WTC11 (cell line): Measurements from ENCODE around the gene PBRM1. TPM values are rescaled to one million over a fixed set of nuclear protein-coding genes. Genes with fewer than 3 reads are reported as not detected.

Source experiments
- ATAC-seq: fragments of 200-7000 bp; cut with Tn5 transposase; 2 replicates; pipeline ENCODE4 v1.10.0; 2021; ENCODE audit warnings: mild to moderate bottlenecking, moderate library complexity
- CTCF ChIA-PET: fragments of 300-600 bp; sonication (Branson Sonifier 250); formaldehyde crosslinking; loops from one replicate; lab custom pipeline; 2021; ENCODE audit warnings: antibody characterized with exemption; lab: Charles Lee
- POLR2A ChIA-PET: fragments of 350-600 bp; sonication (Branson Sonifier 250); formaldehyde crosslinking; loops from one replicate; lab custom pipeline; 2021; ENCODE audit warnings: antibody characterized with exemption; lab: Charles Lee
- DNase-seq: peaks from one replicate; pipeline ENCODE4 v3.0.0; 2021; ENCODE audit warnings: low spot score
- H3K27ac Mint-ChIP-seq: 2 replicates; pipeline ENCODE4 v1.8.0; 2021; ENCODE audit warnings: mixed read lengths
- H3K27me3 Mint-ChIP-seq: 2 replicates; pipeline ENCODE4 v1.8.0; 2021; ENCODE audit warnings: low read depth, mild to moderate bottlenecking, moderate library complexity, mixed read lengths
- H3K36me3 Mint-ChIP-seq: 2 replicates; pipeline ENCODE4 v1.8.0; 2021; ENCODE audit warnings: mixed read lengths
- H3K4me1 Mint-ChIP-seq: 2 replicates; pipeline ENCODE4 v1.8.0; 2022; ENCODE audit warnings: mixed read lengths
- H3K4me3 Mint-ChIP-seq: 2 replicates; pipeline ENCODE4 v1.8.0; 2021; ENCODE audit warnings: mild to moderate bottlenecking, moderate library complexity, mixed read lengths
- H3K9me3 Mint-ChIP-seq: 2 replicates; pipeline ENCODE4 v1.8.0; 2021; ENCODE audit warnings: mixed read lengths
- CBFB ChIP-seq: sonication (generic); formaldehyde crosslinking; IDR thresholded peaks from 2 replicates; pipeline ENCODE4 v1.8.1; 2022; ENCODE audit warnings: mild to moderate bottlenecking, low read depth, missing genetic modification reagents
- CREB1 ChIP-seq: sonication (generic); formaldehyde crosslinking; IDR thresholded peaks from 2 replicates; pipeline ENCODE4 v1.8.0; 2023; ENCODE audit warnings: mild to moderate bottlenecking, missing genetic modification reagents
- ETV6 ChIP-seq: sonication (generic); formaldehyde crosslinking; IDR thresholded peaks from 2 replicates; pipeline ENCODE4 v1.8.1; 2022; ENCODE audit warnings: mild to moderate bottlenecking, missing genetic modification reagents
- GRHL2 ChIP-seq: fragments of 250-450 bp; sonication (Bioruptor Pico); IDR thresholded peaks from 2 replicates; pipeline ENCODE4 v1.8.0; 2022; ENCODE audit warnings: mild to moderate bottlenecking, moderate library complexity; ENCODE audit not compliant: insufficient replicate concordance, severe bottlenecking
- KAT7 ChIP-seq: sonication (generic); formaldehyde crosslinking; IDR thresholded peaks from 2 replicates; pipeline ENCODE4 v1.8.1; 2023; ENCODE audit warnings: missing genetic modification reagents, mild to moderate bottlenecking, borderline replicate concordance
- NFE2L1 ChIP-seq: sonication (generic); formaldehyde crosslinking; IDR thresholded peaks from 2 replicates; pipeline ENCODE4 v1.8.1; 2023; ENCODE audit warnings: missing genetic modification reagents
- NR3C1 ChIP-seq: sonication (generic); formaldehyde crosslinking; conservative IDR thresholded peaks from 2 replicates; pipeline ENCODE4 v1.8.1; 2023; ENCODE audit warnings: low read depth, mild to moderate bottlenecking, missing genetic modification reagents
- RELA ChIP-seq: sonication (generic); formaldehyde crosslinking; IDR thresholded peaks from 2 replicates; pipeline ENCODE4 v1.8.1; 2022; ENCODE audit warnings: missing genetic modification reagents, mild to moderate bottlenecking, borderline replicate concordance
- SOX15 ChIP-seq: fragments of 250-450 bp; sonication (Bioruptor Pico); IDR thresholded peaks from 2 replicates; pipeline ENCODE4 v1.9.0; 2021; ENCODE audit warnings: mild to moderate bottlenecking
- ZBTB21 ChIP-seq: sonication (generic); formaldehyde crosslinking; IDR thresholded peaks from 2 replicates; pipeline ENCODE4 v1.8.1; 2023; ENCODE audit warnings: mild to moderate bottlenecking, missing genetic modification reagents, borderline replicate concordance
- ZNF263 ChIP-seq: sonication (generic); formaldehyde crosslinking; IDR thresholded peaks from 2 replicates; pipeline ENCODE4 v1.8.1; 2022; ENCODE audit warnings: low read depth, mild to moderate bottlenecking, moderate library complexity, missing genetic modification reagents
- ZNF396 ChIP-seq: fragments of 250-450 bp; sonication (Bioruptor Pico); IDR thresholded peaks from 2 replicates; pipeline ENCODE4 v1.8.0; 2021; ENCODE audit warnings: mild to moderate bottlenecking, moderate library complexity, borderline replicate concordance
- total RNA-seq: library from RNA; stranded (reverse); gene quantifications from 3 replicates; pipeline ENCODE4 v1.2.3, GENCODE V29; 2021
- TF ChIP-seq, protein P1 (sequence below): sonication (generic); formaldehyde crosslinking; IDR thresholded peaks from 2 replicates; pipeline ENCODE4 v1.8.0; 2022; ENCODE audit warnings: mild to moderate bottlenecking, missing genetic modification reagents
- TF ChIP-seq, protein P2 (sequence below): fragments of 250-450 bp; sonication (Bioruptor Pico); conservative IDR thresholded peaks from 2 replicates; pipeline ENCODE4 v1.9.0; 2021; ENCODE audit warnings: mild to moderate bottlenecking
- TF ChIP-seq, protein P3 (sequence below): sonication (generic); formaldehyde crosslinking; IDR thresholded peaks from 2 replicates; pipeline ENCODE4 v1.8.0; 2023; ENCODE audit warnings: missing genetic modification reagents
- TF ChIP-seq, protein P4 (sequence below): fragments of 250-450 bp; sonication (Bioruptor Pico); IDR thresholded peaks from 2 replicates; pipeline ENCODE4 v2.1.2; 2022; ENCODE audit warnings: mild to moderate bottlenecking, moderate library complexity
- TF ChIP-seq, protein P5 (sequence below): fragments of 200-600 bp; IDR thresholded peaks from 2 replicates; pipeline ENCODE4 v1.8.0; 2022; ENCODE audit warnings: antibody characterized with exemption
- TF ChIP-seq, protein P6 (sequence below): fragments of 250-450 bp; sonication (Bioruptor Pico); IDR thresholded peaks from 2 replicates; pipeline ENCODE4 v1.9.0; 2021; ENCODE audit warnings: moderate library complexity, mild to moderate bottlenecking, inconsistent platforms, borderline replicate concordance
- TF ChIP-seq, protein P7 (sequence below): sonication (generic); formaldehyde crosslinking; IDR thresholded peaks from 2 replicates; pipeline ENCODE4 v1.8.1; 2023; ENCODE audit warnings: mild to moderate bottlenecking, missing genetic modification reagents, borderline replicate concordance
- TF ChIP-seq, protein P8 (sequence below): sonication (generic); formaldehyde crosslinking; IDR thresholded peaks from 2 replicates; pipeline ENCODE4 v1.8.0; 2022; ENCODE audit warnings: mild to moderate bottlenecking, missing genetic modification reagents

PBRM1 gene
- total RNA-seq, 1 experiment from 2014 or later = 48.8 TPM

DNA sequence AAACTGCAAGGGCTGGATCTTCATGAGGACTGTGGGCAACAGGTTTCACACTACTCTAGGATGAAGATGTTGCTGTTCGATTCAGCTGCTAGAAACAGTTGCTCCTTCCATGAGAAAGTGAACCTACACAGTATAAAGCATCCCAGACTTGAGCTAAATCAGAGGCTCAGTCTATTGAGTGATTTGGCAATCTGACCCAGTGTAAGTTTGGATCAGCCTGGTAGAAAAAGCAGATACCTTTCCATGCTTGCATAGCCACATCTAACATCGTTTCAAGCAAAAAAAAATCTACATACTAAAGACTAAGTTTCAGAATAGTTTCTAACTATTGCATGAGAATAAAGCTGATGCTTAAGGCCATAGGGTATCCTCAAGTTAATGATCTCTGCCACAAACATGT lies 144.7 kb downstream of the PBRM1 start:
- H3K4me1 Mint-ChIP-seq = peaks cover 29% of the 10 kb centered on the region
- no peaks in the 10 kb centered on the region for H3K9me3 Mint-ChIP-seq
- H3K36me3 Mint-ChIP-seq = peaks cover 19% of the 10 kb centered on the region
- ChIA-PET CTCF (no interaction called here), POLR2A (interaction anchor here (0.6 kb wide), 1 partner anchor 18 kb away, joined by 3 read pairs; no protein-coding TSS in a partner anchor)
- no peak overlapping the region for H3K4me3 Mint-ChIP-seq
- no peaks in the 10 kb centered on the region for H3K27me3 Mint-ChIP-seq
- no peak for TF ChIP-seq CBFB (CRISPR knock-in tag)
- no peak for TF ChIP-seq NR3C1
- TF ChIP-seq, protein P1, sequence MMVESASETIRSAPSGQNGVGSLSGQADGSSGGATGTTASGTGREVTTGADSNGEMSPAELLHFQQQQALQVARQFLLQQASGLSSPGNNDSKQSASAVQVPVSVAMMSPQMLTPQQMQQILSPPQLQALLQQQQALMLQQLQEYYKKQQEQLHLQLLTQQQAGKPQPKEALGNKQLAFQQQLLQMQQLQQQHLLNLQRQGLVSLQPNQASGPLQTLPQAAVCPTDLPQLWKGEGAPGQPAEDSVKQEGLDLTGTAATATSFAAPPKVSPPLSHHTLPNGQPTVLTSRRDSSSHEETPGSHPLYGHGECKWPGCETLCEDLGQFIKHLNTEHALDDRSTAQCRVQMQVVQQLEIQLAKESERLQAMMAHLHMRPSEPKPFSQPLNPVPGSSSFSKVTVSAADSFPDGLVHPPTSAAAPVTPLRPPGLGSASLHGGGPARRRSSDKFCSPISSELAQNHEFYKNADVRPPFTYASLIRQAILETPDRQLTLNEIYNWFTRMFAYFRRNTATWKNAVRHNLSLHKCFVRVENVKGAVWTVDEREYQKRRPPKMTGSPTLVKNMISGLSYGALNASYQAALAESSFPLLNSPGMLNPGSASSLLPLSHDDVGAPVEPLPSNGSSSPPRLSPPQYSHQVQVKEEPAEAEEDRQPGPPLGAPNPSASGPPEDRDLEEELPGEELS (CRISPR knock-in tag) = no peak
- TF ChIP-seq NFE2L1 = no peak
- TF ChIP-seq, protein P2, sequence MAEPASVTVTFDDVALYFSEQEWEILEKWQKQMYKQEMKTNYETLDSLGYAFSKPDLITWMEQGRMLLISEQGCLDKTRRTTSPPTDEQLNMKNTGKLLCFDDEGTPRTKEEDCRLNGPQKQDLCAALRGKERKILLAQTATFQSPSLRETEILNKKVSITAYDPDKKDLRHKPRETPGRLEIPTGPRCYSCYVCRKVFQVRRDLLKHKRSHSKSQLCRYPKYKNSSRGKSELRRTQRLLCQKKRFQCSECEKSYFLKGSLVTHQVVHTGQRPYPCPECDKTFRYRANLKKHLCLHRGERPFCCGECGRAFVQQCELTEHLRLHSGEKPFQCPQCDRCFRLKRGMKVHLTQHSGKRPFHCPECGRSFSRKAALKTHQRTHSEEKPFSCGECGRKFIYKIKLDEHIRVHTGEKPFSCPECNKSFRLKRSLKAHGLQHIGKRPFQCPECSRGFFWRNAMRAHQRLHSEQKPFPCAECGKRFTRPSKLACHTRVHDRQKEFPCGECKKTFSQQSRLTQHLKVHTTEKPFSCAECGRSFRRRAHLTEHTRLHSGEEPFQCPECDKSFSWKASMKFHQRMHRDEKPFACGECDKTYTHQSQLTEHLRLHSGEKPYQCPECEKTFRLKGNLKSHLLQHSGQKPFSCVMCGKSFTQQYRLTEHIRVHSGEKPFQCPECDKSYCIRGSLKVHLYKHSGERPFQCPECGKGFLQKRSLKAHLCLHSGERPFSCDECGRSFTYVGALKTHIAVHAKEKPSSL (CRISPR knock-in tag) = no peak
- TF ChIP-seq, protein P3, sequence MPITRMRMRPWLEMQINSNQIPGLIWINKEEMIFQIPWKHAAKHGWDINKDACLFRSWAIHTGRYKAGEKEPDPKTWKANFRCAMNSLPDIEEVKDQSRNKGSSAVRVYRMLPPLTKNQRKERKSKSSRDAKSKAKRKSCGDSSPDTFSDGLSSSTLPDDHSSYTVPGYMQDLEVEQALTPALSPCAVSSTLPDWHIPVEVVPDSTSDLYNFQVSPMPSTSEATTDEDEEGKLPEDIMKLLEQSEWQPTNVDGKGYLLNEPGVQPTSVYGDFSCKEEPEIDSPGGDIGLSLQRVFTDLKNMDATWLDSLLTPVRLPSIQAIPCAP (CRISPR knock-in tag) = no peak
- TF ChIP-seq, protein P4, sequence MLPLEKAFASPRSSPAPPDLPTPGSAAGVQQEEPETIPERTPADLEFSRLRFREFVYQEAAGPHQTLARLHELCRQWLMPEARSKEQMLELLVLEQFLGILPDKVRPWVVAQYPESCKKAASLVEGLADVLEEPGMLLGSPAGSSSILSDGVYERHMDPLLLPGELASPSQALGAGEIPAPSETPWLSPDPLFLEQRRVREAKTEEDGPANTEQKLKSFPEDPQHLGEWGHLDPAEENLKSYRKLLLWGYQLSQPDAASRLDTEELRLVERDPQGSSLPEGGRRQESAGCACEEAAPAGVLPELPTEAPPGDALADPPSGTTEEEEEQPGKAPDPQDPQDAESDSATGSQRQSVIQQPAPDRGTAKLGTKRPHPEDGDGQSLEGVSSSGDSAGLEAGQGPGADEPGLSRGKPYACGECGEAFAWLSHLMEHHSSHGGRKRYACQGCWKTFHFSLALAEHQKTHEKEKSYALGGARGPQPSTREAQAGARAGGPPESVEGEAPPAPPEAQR = no peak
- TF ChIP-seq, protein P5, sequence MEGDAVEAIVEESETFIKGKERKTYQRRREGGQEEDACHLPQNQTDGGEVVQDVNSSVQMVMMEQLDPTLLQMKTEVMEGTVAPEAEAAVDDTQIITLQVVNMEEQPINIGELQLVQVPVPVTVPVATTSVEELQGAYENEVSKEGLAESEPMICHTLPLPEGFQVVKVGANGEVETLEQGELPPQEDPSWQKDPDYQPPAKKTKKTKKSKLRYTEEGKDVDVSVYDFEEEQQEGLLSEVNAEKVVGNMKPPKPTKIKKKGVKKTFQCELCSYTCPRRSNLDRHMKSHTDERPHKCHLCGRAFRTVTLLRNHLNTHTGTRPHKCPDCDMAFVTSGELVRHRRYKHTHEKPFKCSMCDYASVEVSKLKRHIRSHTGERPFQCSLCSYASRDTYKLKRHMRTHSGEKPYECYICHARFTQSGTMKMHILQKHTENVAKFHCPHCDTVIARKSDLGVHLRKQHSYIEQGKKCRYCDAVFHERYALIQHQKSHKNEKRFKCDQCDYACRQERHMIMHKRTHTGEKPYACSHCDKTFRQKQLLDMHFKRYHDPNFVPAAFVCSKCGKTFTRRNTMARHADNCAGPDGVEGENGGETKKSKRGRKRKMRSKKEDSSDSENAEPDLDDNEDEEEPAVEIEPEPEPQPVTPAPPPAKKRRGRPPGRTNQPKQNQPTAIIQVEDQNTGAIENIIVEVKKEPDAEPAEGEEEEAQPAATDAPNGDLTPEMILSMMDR = no peak
- TF ChIP-seq, protein P6, sequence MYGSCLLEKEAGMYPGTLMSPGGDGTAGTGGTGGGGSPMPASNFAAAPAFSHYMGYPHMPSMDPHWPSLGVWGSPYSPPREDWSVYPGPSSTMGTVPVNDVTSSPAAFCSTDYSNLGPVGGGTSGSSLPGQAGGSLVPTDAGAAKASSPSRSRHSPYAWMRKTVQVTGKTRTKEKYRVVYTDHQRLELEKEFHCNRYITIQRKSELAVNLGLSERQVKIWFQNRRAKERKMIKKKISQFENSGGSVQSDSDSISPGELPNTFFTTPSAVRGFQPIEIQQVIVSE (CRISPR knock-in tag) = no peak
- TF ChIP-seq, protein P7, sequence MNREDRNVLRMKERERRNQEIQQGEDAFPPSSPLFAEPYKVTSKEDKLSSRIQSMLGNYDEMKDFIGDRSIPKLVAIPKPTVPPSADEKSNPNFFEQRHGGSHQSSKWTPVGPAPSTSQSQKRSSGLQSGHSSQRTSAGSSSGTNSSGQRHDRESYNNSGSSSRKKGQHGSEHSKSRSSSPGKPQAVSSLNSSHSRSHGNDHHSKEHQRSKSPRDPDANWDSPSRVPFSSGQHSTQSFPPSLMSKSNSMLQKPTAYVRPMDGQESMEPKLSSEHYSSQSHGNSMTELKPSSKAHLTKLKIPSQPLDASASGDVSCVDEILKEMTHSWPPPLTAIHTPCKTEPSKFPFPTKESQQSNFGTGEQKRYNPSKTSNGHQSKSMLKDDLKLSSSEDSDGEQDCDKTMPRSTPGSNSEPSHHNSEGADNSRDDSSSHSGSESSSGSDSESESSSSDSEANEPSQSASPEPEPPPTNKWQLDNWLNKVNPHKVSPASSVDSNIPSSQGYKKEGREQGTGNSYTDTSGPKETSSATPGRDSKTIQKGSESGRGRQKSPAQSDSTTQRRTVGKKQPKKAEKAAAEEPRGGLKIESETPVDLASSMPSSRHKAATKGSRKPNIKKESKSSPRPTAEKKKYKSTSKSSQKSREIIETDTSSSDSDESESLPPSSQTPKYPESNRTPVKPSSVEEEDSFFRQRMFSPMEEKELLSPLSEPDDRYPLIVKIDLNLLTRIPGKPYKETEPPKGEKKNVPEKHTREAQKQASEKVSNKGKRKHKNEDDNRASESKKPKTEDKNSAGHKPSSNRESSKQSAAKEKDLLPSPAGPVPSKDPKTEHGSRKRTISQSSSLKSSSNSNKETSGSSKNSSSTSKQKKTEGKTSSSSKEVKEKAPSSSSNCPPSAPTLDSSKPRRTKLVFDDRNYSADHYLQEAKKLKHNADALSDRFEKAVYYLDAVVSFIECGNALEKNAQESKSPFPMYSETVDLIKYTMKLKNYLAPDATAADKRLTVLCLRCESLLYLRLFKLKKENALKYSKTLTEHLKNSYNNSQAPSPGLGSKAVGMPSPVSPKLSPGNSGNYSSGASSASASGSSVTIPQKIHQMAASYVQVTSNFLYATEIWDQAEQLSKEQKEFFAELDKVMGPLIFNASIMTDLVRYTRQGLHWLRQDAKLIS (CRISPR knock-in tag) = no peak
- no peak for TF ChIP-seq SOX15 (CRISPR knock-in tag)
- TF ChIP-seq, protein P8, sequence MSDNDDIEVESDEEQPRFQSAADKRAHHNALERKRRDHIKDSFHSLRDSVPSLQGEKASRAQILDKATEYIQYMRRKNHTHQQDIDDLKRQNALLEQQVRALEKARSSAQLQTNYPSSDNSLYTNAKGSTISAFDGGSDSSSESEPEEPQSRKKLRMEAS (CRISPR knock-in tag) = no peak
- no peak for TF ChIP-seq RELA (CRISPR knock-in tag)
- no peak for TF ChIP-seq GRHL2
- no peak for TF ChIP-seq CREB1 (CRISPR knock-in tag)
- no peak for TF ChIP-seq ZNF263 (CRISPR knock-in tag)
- no peak for TF ChIP-seq ZBTB21 (CRISPR knock-in tag)
- TF ChIP-seq ZNF396 (CRISPR knock-in tag) = no peak
- no peak for TF ChIP-seq ETV6 (CRISPR knock-in tag)
- TF ChIP-seq KAT7 (CRISPR knock-in tag) = no peak
- ATAC-seq (no peak), DNase-seq (no peak)
- 0 out of 2 replicates have a peak overlapping the region, but pooled peaks have one; percentile 36 for H3K27ac Mint-ChIP-seq
